Esophagus squamous epithelium (tissue), 4 donors: ENCODE data around the gene DHRS13.

Experiments
- CTCF ChIP-seq, 6 experiments: fragments of 450-650 bp in 4 of 6; fragments of 200-600 bp in 2 of 6; sonication (generic) in 2 of 6; IDR thresholded peaks; one replicate each; pipeline ENCODE4 v1.5.1; 2016 to 2019; ENCODE audit warnings: antibody characterized with exemption in 6 of 6, mild to moderate bottlenecking in 4 of 6, moderate library complexity in 4 of 6
- POLR2A ChIP-seq, 4 donors: fragments of 450-650 bp; IDR thresholded peaks; one replicate each; pipeline ENCODE4 v1.6.1; 2017; ENCODE audit warnings: antibody characterized with exemption in 4 of 4, mild to moderate bottlenecking in 4 of 4, moderate library complexity in 3 of 4

DNA sequence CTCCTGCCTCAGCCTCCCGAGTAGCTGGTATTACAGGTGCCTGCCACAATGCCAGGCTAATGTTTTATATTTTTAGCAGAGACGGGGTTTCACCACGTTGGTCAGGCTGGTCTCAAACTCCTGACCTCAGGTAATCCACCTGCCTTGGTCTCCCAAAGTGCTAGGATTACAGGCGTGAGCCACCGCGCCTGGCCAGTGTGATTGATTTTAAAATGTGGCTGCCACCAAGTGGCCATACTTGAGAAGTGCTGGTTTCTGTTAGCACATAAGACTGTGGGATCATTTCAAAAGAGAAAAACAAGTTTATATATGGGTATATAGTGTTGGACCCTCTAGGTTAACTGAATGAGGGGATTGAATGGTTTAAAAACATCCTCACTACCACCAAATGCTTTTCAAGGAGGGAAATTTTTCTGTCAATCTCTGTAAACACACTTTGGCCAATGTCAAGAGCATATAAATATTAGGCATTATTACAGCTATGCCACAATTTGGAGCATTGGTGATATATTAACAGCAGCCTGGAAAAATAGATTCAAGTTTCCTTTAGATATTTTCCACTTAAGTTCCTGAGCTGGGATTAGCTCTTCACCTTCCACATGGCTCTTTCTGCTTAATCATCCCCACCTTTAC, 13.5 kb upstream of the DHRS13 start:
- peak; percentile 46 to 80 (median 68) for TF ChIP-seq CTCF (IDR thresholded peaks at IDR 0.05)
- no peak for TF ChIP-seq POLR2A (IDR thresholded peaks at IDR 0.05)
